ENCODE measurements around the gene ME3. TPM values are rescaled to one million over a fixed set of nuclear protein-coding genes. Genes with fewer than 3 reads are reported as not detected.

Gene ME3
- total RNA-seq, 1 donor: 19.9 TPM

- TF ChIP-seq CTCF (IDR thresholded peaks at IDR 0.05; ENCODE audit: insufficient read depth, low read depth, low read length): no peak
- H3K4me3 ChIP-seq (ENCODE audit: low read depth, low read length): no peak overlapping the region
- DNase-seq (ENCODE audit: low read depth): no peak
Measured at GRCh38 chr11:86589204-86589603, 83.2 kb downstream of the ME3 start.

- H3K4me3 ChIP-seq (ENCODE audit: low read depth, low read length): no peak overlapping the region
- no peak for TF ChIP-seq CTCF (IDR thresholded peaks at IDR 0.05; ENCODE audit: insufficient read depth, low read depth, low read length)
- DNase-seq (ENCODE audit: low read depth): no peak
Measured at GRCh38 chr11:86588566-86589090, 83.8 kb downstream of the ME3 start.

GRCh38 chr11:86587264-86588193 lies 84.9 kb downstream of the ME3 start:
- no peak overlapping the region for H3K4me3 ChIP-seq (ENCODE audit: low read depth, low read length)
- no peak for DNase-seq (ENCODE audit: low read depth)
- no peak for TF ChIP-seq CTCF (IDR thresholded peaks at IDR 0.05; ENCODE audit: insufficient read depth, low read depth, low read length)

- H3K4me3 ChIP-seq (ENCODE audit: low read depth, low read length): no peak overlapping the region
- TF ChIP-seq CTCF (IDR thresholded peaks at IDR 0.05; ENCODE audit: insufficient read depth, low read depth, low read length): no peak
- no peak for DNase-seq (ENCODE audit: low read depth)
Measured at GRCh38 chr11:86586307-86586706, 86.1 kb downstream of the ME3 start.

GRCh38 chr11:86582898-86583297 lies 89.5 kb downstream of the ME3 start:
- TF ChIP-seq CTCF (IDR thresholded peaks at IDR 0.05; ENCODE audit: insufficient read depth, low read depth, low read length): no peak
- peak; percentile 65 for DNase-seq (ENCODE audit: low read depth)
- no peak overlapping the region for H3K4me3 ChIP-seq (ENCODE audit: low read depth, low read length)

GRCh38 chr11:86580535-86580934 lies 91.9 kb downstream of the ME3 start:
- TF ChIP-seq CTCF (IDR thresholded peaks at IDR 0.05; ENCODE audit: insufficient read depth, low read depth, low read length): no peak
- DNase-seq (ENCODE audit: low read depth): no peak
- no peak overlapping the region for H3K4me3 ChIP-seq (ENCODE audit: low read depth, low read length)
